ENCODE data around the gene TGM3. TPM values are rescaled to one million over a fixed set of nuclear protein-coding genes. Genes with fewer than 3 reads are reported as not detected.

The TGM3 gene
- total and polyA plus RNA-seq, 10 of the 15 experiments (the other 5 are each of a cell fraction or from before 2014, with no cell fraction given) = not detected

DNA sequence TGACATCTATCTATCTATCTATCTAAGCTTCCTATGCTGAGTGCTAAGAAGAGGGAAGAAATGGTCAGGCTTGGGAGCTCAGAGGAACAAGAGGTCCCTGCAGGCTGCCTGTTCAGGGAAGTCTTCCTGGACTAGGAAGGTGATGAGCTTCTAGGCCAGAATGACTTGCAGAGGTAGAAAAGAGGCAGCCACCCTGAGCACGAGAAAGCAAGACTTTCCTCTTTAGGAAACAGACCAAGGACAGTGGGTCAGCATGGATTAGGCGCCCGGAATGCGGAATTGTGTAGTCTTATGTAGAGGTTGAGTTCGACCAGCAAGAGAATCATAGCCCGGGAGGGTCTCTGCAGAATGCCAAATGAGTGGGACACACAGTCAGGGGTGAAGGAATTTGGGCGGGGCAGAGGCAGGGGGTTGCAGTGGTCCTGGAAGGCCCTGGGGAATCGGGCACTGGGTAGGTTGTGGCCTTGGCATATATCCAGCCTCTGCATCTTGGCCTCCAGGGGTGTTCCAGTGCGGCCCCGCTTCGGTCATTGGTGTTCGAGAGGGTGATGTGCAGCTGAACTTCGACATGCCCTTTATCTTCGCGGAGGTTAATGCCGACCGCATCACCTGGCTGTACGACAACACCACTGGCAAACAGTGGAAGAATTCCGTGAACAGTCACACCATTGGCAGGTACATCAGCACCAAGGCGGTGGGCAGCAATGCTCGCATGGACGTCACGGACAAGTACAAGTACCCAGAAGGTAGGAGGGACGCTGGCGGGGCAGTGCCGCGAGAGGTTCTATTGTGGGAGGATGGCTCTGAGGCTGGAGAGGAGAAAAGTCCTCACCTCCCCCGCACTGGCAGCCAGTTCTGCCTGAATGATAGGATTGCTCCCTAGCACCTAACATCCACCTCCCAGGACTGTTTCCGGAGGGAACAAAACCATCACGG is 32.1 kb downstream of the TGM3 start:
- intact Hi-C loops (cut with micrococcal nuclease; ENCODE audit: unreplicated experiment) (no loop called here), in situ Hi-C loops (cut with MboI) (no loop called here)
- Histone ChIP-seq H4K20me1 (ENCODE audit: control insufficient read depth, insufficient read depth) (no peaks in the 10 kb centered on the region), H3K9me3 (replicated peaks; ENCODE audit: control insufficient read depth, insufficient read depth, low read length) (no peaks in the 10 kb centered on the region), H2AFZ (ENCODE audit: control insufficient read depth, low read depth, low read length) (no peak overlapping the region), H3K9ac (ENCODE audit: control insufficient read depth, insufficient read depth, low read length) (no peak overlapping the region), H3K4me1 (ENCODE audit: control insufficient read depth, insufficient read depth, low read length) (no peaks in the 10 kb centered on the region), H3K36me3 (ENCODE audit: control insufficient read depth in 2 of 2, insufficient read depth in 2 of 2, low read length in 1 of 2) (no peaks in the 10 kb centered on the region), H3K79me2 (ENCODE audit: control insufficient read depth, insufficient read depth, low read length) (no peaks in the 10 kb centered on the region), H3K27ac (ENCODE audit: control insufficient read depth, insufficient read depth) (no peak overlapping the region), H3K4me3 (no peak overlapping the region), H3K27me3 (replicated peaks in 1 of 2; ENCODE audit: control insufficient read depth in 2 of 2, insufficient read depth in 2 of 2, low read length in 1 of 2) (peaks cover 3 to 4% of the 10 kb centered on the region in 2 experiments; a peak in 3 of 4 replicates), H3K4me2 (ENCODE audit: control insufficient read depth, insufficient read depth) (no peak overlapping the region)
- FAIRE-seq (no peak), ATAC-seq (no peak), DNase-seq (ENCODE audit: low read depth, low spot score) (no peak)
- ChIA-PET RAD21 (ENCODE audit: unreplicated experiment) (no interaction called here), POLR2A (no interaction called here), SMC1A (ENCODE audit: uncharacterized antibody, unreplicated experiment) (no interaction called here), CTCF (interaction anchor here (0.6 kb wide), 1 partner anchor 110 kb away, joined by 3 read pairs; no protein-coding TSS in a partner anchor)
- TF ChIP-seq JUND (IDR thresholded peaks at IDR 0.05; ENCODE audit: low read depth, low read length) (no peak), GABPA (IDR thresholded peaks at IDR 0.05; ENCODE audit: low read depth) (no peak)
- 69% methylated on average over 30 of the region's 30 CpGs for WGBS (ENCODE audit: insufficient coverage, insufficient replicate concordance, low lambda C conversion rate, missing lambda C conversion rate)
- no TSS peak for BruUV-seq (replicated peaks)

DNA sequence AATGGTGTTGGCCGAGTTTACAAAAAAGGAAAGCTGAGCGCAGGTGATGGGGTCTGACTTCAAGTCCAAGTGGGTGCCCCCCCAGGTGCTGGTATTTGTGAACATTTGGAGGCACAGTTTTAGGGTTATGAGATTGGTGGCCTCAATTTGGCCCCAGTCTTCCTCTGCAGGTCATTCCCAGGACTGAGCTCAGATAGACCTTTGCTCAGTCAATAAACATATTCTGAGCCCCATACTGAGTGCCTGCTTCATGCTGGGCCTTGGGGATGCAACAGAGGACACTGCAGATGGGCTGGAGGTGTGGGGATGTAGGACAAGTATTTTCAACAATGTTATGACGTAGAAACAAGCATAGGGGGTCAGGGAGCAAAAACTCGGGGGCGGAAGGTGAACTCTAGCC is 33.5 kb downstream of the TGM3 start:
- Histone ChIP-seq H3K4me3 (no peak overlapping the region), H4K20me1 (ENCODE audit: control insufficient read depth, insufficient read depth) (no peaks in the 10 kb centered on the region), H2AFZ (ENCODE audit: control insufficient read depth, low read depth, low read length) (no peak overlapping the region), H3K9me3 (replicated peaks; ENCODE audit: control insufficient read depth, insufficient read depth, low read length) (no peaks in the 10 kb centered on the region), H3K4me2 (ENCODE audit: control insufficient read depth, insufficient read depth) (no peak overlapping the region), H3K4me1 (ENCODE audit: control insufficient read depth, insufficient read depth, low read length) (no peaks in the 10 kb centered on the region), H3K27me3 (replicated peaks in 1 of 2; ENCODE audit: control insufficient read depth in 2 of 2, insufficient read depth in 2 of 2, low read length in 1 of 2) (peaks cover 3 to 11% of the 10 kb centered on the region in 2 experiments), H3K36me3 (ENCODE audit: control insufficient read depth in 2 of 2, insufficient read depth in 2 of 2, low read length in 1 of 2) (no peaks in the 10 kb centered on the region), H3K27ac (ENCODE audit: control insufficient read depth, insufficient read depth) (no peak overlapping the region), H3K79me2 (ENCODE audit: control insufficient read depth, insufficient read depth, low read length) (no peaks in the 10 kb centered on the region), H3K9ac (ENCODE audit: control insufficient read depth, insufficient read depth, low read length) (no peak overlapping the region)
- intact Hi-C loops (cut with micrococcal nuclease; ENCODE audit: unreplicated experiment) (no loop called here), in situ Hi-C loops (cut with MboI) (no loop called here)
- CTCF ChIA-PET = no interaction called here
- POLR2A ChIA-PET = no interaction called here
- RAD21 ChIA-PET (ENCODE audit: unreplicated experiment) = no interaction called here
- no TSS peak for BruUV-seq (replicated peaks)
- DNase-seq (ENCODE audit: low read depth, low spot score) (no peak), FAIRE-seq (no peak), ATAC-seq (no peak)
- SMC1A ChIA-PET (ENCODE audit: uncharacterized antibody, unreplicated experiment) = no interaction called here
- WGBS (ENCODE audit: insufficient coverage, insufficient replicate concordance, low lambda C conversion rate, missing lambda C conversion rate) = 35% methylated on average over 5 of the region's 5 CpGs
- TF ChIP-seq PAX8 (IDR thresholded peaks at IDR 0.05) (no peak), NFIC (IDR thresholded peaks at IDR 0.05; ENCODE audit: low read depth, low read length) (no peak), IKZF1 (conservative IDR thresholded peaks at IDR 0.05) (no peak), POU2F2 (IDR thresholded peaks at IDR 0.05; ENCODE audit: borderline replicate concordance, low read depth, low read length) (no peak), E4F1 (IDR thresholded peaks at IDR 0.05; ENCODE audit: borderline replicate concordance, partially characterized antibody) (no peak), KDM1A (IDR thresholded peaks at IDR 0.05; ENCODE audit: borderline replicate concordance) (no peak), NBN (IDR thresholded peaks at IDR 0.05) (no peak), PBX3 (IDR thresholded peaks at IDR 0.05; ENCODE audit: insufficient replicate concordance, low read depth, low read length) (no peak)
- TF ChIP-seq, protein P1, sequence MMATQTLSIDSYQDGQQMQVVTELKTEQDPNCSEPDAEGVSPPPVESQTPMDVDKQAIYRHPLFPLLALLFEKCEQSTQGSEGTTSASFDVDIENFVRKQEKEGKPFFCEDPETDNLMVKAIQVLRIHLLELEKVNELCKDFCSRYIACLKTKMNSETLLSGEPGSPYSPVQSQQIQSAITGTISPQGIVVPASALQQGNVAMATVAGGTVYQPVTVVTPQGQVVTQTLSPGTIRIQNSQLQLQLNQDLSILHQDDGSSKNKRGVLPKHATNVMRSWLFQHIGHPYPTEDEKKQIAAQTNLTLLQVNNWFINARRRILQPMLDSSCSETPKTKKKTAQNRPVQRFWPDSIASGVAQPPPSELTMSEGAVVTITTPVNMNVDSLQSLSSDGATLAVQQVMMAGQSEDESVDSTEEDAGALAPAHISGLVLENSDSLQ (IDR thresholded peaks at IDR 0.05) = no peak

Data from GM12878 (cell line).